NCI-H524 (cell line): ENCODE measurements around the gene DKKL1.
A peak's percentile ranks its signal among the peaks of the same experiment; 100 is the strongest.
"Not testable (repeated sequence)": the region's sequence is repeated elsewhere in the genome, so short reads cannot be mapped to it uniquely, and the experiment has no call there.

Experiments used
- DNase-seq, 2 experiments: peaks; one replicate each; lab custom pipeline; 2025; lab: John Stamatoyannopoulos, UW

The DKKL1 gene

GRCh38 chr19:49363268-49364082, at the start of gene DKKL1:
DKKL1 (plus strand) TSS chr19:49363877; CDS start chr19:49363999, 122 bp downstream.
- peak; percentile 74 to 86 for DNase-seq

GRCh38 chr19:49315111-49315510, 48.6 kb upstream of the DKKL1 start:
- DNase-seq, result peak in 1 of 2 experiments; percentile 54

GRCh38 chr19:49316284-49316683, 47.4 kb upstream of the DKKL1 start:
- no peak for DNase-seq

- no peak for DNase-seq
These were observed 45.4 kb upstream of the DKKL1 start for GRCh38 chr19:49318296-49318695.

- DNase-seq, result no peak
These were observed 38.7 kb upstream of the DKKL1 start, which contains the start of gene SLC6A16 for GRCh38 chr19:49324801-49325576. SLC6A16 (minus strand) TSS chr19:49325191; CDS start chr19:49311347, 13,844 bp downstream.

GRCh38 chr19:49325756-49326155, 37.9 kb upstream of the DKKL1 start:
- DNase-seq, result not testable (repeated sequence)

- no peak for DNase-seq
These were observed 37.4 kb upstream of the DKKL1 start for GRCh38 chr19:49326165-49326704.

- DNase-seq, result peak in 1 of 2 experiments; percentile 30
These were observed 35.7 kb upstream of the DKKL1 start for GRCh38 chr19:49327878-49328544.

GRCh38 chr19:49328741-49329140, 34.9 kb upstream of the DKKL1 start:
- DNase-seq, result peak; percentile 47 to 82

- DNase-seq, result not testable (repeated sequence)
These were observed 32.5 kb upstream of the DKKL1 start for GRCh38 chr19:49331187-49331586.

- DNase-seq, result peak; percentile 34 to 70
These were observed 32.0 kb upstream of the DKKL1 start for GRCh38 chr19:49331616-49332055.

GRCh38 chr19:49332691-49333417, 30.8 kb upstream of the DKKL1 start:
- DNase-seq, result not testable (repeated sequence)

GRCh38 chr19:49333418-49333805, 30.3 kb upstream of the DKKL1 start:
- DNase-seq, result no peak

- no peak for DNase-seq
These were observed 29.8 kb upstream of the DKKL1 start for GRCh38 chr19:49333811-49334288.

GRCh38 chr19:49335071-49335783, 28.4 kb upstream of the DKKL1 start, which contains the start of gene CD37:
CD37 (plus strand) TSS chr19:49335406; CDS start chr19:49335541, 135 bp downstream.
- no peak for DNase-seq

GRCh38 chr19:49335784-49336481, 27.7 kb upstream of the DKKL1 start:
- no peak for DNase-seq

GRCh38 chr19:49336482-49337266, 27.0 kb upstream of the DKKL1 start:
- DNase-seq, result no peak

- DNase-seq, result no peak
These were observed 26.2 kb upstream of the DKKL1 start for GRCh38 chr19:49337267-49338022.
